ENCODE measurements around the gene BIN2.
"Not testable (repeated sequence)": the region's sequence is repeated elsewhere in the genome, so short reads cannot be mapped to it uniquely, and the experiment has no call there.

Gene BIN2

GRCh38 chr12:51307655-51308593 is 16.1 kb downstream of the BIN2 start:
- DNase-seq = no peak

DNA sequence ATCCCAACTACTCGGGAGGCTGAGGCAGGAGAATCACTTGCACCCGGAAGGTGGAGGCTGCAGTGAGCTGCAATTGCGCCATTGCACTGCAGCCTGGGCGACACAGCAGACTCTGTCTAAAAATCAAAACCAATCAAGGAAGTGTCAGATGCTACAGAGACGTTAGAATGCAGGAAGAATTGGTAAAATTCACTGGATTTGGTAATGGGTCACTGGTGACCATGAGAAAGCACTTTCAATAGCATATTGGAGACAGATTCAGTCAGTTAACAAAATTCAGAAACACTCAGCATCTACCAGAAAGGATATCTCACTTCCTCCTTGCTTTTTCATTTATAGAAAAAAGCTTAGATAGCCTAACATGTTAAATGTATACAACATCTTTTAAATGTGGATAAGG is 17.5 kb downstream of the BIN2 start:
- DNase-seq = no peak

GRCh38 chr12:51300768-51301167 is 23.2 kb downstream of the BIN2 start:
- DNase-seq = not testable (repeated sequence)

DNA sequence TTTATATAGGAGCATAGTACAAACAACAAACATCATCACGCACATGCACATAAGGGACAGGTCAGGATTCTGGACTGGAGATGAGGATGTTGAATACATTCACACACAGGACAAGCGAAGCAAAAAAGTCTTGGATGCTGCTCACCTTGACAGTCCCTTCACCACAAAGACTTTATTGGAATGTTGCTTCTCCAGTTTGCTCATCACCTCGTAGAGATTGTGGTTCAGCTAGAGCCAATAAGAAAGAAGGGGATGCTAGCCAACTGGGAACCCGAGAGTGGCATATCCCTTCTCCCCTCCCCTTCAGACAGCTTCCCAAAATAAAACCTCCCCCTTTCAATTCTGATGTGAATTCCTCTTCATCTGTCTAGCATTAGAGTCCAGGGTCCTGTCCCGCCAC is 28.3 kb downstream of the BIN2 start:
- no peak for DNase-seq

DNA sequence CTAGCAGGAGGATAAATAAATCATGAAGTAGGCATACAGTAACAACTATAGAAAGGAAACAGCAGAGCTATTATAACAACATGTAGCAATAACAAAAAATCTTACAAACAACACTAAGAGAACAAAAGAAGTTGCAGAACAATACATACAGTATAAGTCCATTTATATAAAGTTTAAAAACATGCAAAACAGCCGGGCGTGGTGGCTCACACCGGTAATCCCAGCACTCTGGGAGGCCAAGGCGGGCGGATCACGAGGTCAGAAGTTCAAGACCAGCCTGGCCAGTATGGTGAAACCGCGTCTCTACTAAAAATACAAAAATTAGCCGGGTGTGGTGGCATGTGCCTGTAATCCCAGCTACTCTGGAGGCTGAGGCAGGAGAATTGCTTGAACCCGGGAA is 29.9 kb downstream of the BIN2 start:
- DNase-seq = not testable (repeated sequence)

DNA sequence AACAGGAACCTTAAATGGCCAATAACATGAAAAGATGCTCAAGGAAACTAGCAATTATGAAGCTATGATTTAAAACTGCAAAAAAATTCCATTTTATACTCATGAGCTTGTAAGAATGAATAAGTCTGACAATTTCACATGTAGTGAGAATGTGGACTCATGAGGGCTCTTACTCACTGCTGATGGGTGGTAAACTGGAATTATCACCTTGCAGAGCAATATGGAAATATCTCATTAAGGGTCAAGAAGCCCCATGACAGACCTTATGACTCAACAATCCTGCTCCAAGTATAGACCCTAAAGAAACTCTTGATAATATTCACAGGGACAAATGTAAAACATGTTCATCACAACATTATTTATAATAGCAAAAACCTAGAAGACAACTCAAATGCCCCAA is 30.3 kb downstream of the BIN2 start:
- no peak for DNase-seq

- DNase-seq = not testable (repeated sequence)
Measured at GRCh38 chr12:51291603-51292513, 32.1 kb downstream of the BIN2 start.

GRCh38 chr12:51285843-51286242 is 38.1 kb downstream of the BIN2 start:
- no peak for DNase-seq

- DNase-seq = no peak
Measured at GRCh38 chr12:51281202-51281924, 42.6 kb downstream of the BIN2 start.

DNA sequence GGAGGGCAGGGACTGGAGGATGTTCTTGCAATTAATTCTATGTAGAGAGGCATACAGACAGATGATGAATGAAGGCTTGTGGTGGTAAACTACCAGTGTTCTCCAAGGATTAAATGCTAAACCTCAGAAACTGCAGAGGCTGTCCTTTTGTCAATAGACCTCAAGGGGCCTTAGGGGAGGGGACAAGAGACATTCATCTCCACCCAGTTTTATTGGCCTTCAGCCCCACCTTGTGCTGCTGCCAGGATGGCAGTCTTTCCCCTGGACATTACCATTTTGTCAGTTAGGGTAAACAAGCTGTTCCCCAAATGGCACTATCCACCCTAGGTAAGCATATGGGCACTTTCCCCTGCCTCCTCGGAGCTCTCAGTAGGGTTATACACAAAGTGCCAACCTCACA is 48.9 kb downstream of the BIN2 start:
- no peak for DNase-seq

- DNase-seq = not testable (repeated sequence)
Measured at GRCh38 chr12:51272810-51273209, 51.2 kb downstream of the BIN2 start.

- DNase-seq = no peak
Measured at GRCh38 chr12:51270951-51271518, 52.9 kb downstream of the BIN2 start.

DNA sequence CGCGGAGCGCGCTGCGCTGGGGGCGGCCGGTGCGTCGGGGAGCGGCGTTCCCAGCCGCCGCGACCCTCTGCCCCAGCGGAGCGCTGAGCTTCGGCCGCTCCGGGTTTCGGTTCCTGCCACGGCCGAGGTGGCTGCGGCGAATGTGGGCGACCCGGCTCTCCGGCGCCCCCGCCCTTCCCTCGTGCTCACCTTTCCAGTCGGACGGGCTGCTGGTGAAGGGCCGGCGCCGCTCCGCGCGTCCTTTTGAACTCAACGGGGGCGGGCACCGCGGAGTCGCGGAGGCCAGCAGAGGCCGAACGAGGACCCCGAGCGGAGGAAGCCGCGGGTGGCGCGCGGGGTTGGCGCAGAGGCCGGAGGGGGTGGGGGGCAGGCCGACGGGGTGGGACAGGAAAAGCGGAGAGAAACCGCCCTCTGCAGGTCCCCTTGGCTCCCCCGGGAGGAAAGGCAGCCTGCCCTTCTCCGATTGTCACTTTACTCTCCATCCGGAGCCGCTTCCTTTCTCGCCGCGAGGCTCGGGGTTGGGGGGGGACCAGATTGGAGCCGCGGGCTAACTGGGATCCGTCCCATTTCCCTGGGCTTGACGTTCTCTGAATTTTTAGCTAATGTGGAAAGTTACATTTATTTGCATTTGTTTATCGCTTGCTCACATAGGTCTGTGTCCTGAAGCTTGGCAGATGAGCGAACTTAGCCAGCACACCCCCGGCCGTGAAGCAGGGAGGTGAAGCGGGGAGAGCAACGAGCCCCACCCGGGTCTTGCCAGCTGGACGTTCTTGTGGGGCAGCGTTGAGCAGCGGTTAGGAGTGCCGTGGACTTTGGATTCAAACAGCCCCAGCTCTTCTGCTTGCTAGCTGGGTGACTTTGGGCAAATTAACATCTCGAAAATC is 53.7 kb downstream of the BIN2 start, which contains the start of gene SMAGP:
SMAGP (minus strand) TSS at position 349 of the 884 bp plus-strand sequence. CDS start 1,137 bp downstream, outside the sequence.
- DNase-seq = peak; percentile 66

DNA sequence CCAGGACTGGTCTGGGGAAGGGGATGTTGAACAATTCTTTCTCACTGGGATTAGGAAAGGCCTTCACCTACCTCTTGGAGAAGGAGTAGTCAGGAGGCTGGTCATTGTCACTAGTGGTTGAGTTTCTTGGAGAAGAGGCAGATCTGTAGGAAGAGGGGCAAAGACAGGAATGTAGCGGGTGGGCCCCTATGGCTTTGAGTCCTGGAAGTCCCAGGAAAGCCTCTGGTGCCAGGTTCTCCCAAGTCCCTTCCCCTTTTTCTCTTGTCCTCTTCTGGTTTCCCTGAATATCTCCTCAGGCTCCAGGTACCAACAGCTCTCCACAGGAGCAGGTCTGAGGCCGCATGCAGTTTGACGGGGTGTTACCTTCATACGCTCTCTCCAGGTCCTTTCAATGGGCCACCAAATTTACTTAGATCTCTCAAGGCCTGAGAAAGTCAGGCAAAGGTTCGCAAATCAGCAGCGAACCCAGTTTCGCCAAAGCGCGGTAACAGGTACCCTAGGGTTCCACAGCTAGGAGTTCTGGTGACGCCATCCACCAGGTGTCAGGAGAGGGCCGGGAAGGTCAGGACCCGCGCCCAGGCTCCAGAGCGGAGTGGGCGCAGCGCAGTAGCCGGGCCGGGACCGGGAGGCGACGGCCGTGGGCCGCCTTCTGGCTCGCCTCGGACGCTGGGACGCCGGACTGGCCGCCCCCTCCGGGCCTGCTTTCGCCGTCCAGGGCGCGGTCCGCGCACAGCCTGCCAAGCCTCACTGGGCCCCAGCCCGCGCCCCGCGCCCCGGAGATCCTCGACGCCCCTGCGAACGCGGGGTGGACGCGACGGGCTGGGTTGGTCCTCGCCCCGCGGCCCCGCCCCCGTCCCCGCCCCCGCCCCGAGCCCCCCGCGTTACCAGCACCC is 54.6 kb downstream of the BIN2 start:
- peak; percentile 55 for DNase-seq

GRCh38 chr12:51265024-51265423 is 59.0 kb downstream of the BIN2 start:
- DNase-seq = no peak

DNA sequence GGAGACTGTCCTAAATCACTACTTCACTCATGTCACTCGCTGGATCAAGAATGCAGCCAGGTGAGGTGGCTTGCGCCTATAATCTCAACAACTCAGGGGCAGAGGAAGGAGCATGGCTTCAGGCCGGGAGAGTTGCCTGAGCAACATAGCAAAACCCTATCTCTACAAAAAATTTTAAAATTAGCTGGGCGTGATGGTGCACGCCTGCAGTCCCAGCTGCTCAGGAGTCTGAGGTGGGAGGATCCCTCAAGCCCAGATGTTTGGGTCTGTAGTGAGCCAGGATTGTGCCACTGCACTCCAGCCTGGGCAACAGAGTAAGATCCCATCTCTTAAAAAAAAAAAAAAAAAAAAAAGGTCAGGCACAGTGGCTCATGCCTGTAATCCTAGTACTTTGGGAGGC is 59.7 kb downstream of the BIN2 start:
- DNase-seq = no peak

DNA sequence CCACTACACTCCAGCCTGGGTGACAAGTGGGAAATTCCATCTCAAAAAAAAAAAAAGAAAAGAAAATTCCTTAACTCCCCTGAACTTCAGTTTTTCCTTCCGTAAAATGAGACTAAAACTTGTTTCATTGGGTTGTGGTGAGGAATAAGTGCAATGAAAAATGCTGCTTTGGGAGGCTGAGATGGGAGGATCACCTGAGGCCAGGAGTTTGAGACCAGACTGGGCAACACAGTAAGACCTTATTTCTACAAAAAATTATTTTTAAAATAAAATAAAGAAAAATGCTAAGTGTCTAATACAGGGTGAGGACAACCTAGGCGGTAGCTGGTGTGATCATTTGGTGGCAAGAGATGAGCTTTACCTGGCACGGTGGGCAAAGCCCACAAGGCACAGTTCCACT is 60.6 kb downstream of the BIN2 start:
- DNase-seq = no peak

GRCh38 chr12:51262758-51263177 is 61.2 kb downstream of the BIN2 start:
- DNase-seq = no peak

DNA sequence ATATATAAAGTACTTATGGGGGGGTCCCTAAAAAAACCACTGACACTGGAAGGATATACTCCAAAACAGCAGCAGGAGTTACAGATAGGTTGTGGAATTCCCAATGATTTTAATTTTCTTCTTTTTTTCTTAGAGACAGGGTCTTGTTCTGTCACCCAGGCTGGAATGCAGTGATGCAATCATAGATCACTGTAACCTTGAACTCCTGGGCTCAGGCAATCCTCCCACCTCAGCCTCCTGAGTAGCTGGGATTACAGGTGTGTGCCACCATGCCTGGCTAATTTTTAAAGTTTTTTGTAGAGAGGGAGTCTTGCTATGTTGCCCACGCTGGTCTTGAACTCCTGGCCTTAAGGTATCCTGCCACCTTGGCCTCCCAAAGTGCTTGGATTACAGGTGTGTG is 64.4 kb downstream of the BIN2 start:
- not testable (repeated sequence) for DNase-seq

DNA sequence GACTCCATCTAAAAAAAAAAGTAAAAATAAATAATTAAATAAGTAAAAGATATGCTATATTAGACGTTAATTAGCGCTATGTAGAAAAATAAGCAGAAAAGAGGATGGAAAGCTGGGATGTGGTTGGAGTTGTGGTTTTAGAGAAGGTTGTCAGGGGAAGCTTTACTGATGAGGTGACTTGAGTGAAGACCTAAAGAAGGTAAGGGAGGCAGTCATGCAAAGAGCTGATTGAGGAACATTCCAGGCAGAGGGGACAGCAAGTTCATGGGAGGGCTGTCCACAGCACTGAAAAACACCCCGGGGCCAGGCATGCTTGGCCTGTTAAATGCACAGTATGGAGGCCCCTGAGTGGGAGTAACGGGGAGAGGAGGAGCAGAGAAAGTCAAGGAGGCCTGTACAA is 69.4 kb downstream of the BIN2 start:
- no peak for DNase-seq

Measured in left hindlimb (tissue), 1 donor.